Uterus (tissue), 4 donors: ENCODE data around the gene ADD3. TPM values are rescaled to one million over a fixed set of nuclear protein-coding genes. Genes with fewer than 3 reads are reported as not detected.

ENCODE experiments used
- DNase-seq, 2 donors: peaks; one replicate each; pipeline ENCODE4 v3.0.0-alpha.2; 2019 to 2020
- H3K27ac ChIP-seq, 2 donors: fragments of 200-600 bp; sonication (generic); 1 replicate in 1 of 2; 2 replicates in 1 of 2; pipeline ENCODE4 v1.5.1; 2016 to 2018
- H3K27me3 ChIP-seq, 2 donors: fragments of 200-600 bp; sonication (generic); one replicate each; pipeline ENCODE4 v1.5.1; 2018 to 2019; ENCODE audit warnings: control low read depth in 1 of 2
- H3K36me3 ChIP-seq, 2 donors: fragments of 200-600 bp; sonication (generic); one replicate each; pipeline ENCODE4 v1.5.1; 2019; ENCODE audit warnings: control low read depth in 1 of 2
- H3K4me1 ChIP-seq, 2 donors: fragments of 200-600 bp; sonication (generic); one replicate each; pipeline ENCODE4 v1.5.1; 2018 to 2019; ENCODE audit warnings: control low read depth in 1 of 2
- H3K4me3 ChIP-seq, 2 donors: fragments of 200-600 bp; sonication (generic); 1 replicate in 1 of 2; 2 replicates in 1 of 2; pipeline ENCODE4 v1.5.1; 2018 to 2019; ENCODE audit warnings: mild to moderate bottlenecking in 1 of 2
- H3K9me3 ChIP-seq, 2 donors: fragments of 200-600 bp; sonication (generic); one replicate each; pipeline ENCODE4 v1.5.1; 2019; ENCODE audit warnings: control low read depth in 1 of 2
- POLR2A ChIP-seq, 2 donors: fragments of 450-650 bp; IDR thresholded peaks; one replicate each; pipeline ENCODE4 v1.6.1; 2016; ENCODE audit warnings: antibody characterized with exemption in 2 of 2, mild to moderate bottlenecking in 1 of 2, moderate library complexity in 1 of 2
- intact Hi-C: fragments of 100-400 bp; cut with DNase I; formaldehyde crosslinking; loops from one replicate; pipeline ENCODE4 v1.15.1; 2023; ENCODE audit warnings: low total_unique reads
- total RNA-seq, 4 donors: library from RNA; depleted of rRNA in 3 of 4; stranded (reverse); fragments of >200 nt in 3 of 4; gene quantifications; one replicate each; pipeline versions ENCODE4 v1.1.0 to v1.2.4, GENCODE V29; 2014 to 2023
- TF ChIP-seq, protein P1 (sequence below), 4 experiments: fragments of 200-600 bp in 2 of 4; fragments of 450-650 bp in 2 of 4; sonication (generic) in 2 of 4; IDR thresholded peaks; one replicate each; pipeline ENCODE4 v1.5.1; 2016 to 2019; ENCODE audit warnings: antibody characterized with exemption in 4 of 4, mild to moderate bottlenecking in 2 of 4, moderate library complexity in 1 of 4
- donor health status: DM: yes; HTN: yes; CAD: no.

Gene ADD3, protein sequence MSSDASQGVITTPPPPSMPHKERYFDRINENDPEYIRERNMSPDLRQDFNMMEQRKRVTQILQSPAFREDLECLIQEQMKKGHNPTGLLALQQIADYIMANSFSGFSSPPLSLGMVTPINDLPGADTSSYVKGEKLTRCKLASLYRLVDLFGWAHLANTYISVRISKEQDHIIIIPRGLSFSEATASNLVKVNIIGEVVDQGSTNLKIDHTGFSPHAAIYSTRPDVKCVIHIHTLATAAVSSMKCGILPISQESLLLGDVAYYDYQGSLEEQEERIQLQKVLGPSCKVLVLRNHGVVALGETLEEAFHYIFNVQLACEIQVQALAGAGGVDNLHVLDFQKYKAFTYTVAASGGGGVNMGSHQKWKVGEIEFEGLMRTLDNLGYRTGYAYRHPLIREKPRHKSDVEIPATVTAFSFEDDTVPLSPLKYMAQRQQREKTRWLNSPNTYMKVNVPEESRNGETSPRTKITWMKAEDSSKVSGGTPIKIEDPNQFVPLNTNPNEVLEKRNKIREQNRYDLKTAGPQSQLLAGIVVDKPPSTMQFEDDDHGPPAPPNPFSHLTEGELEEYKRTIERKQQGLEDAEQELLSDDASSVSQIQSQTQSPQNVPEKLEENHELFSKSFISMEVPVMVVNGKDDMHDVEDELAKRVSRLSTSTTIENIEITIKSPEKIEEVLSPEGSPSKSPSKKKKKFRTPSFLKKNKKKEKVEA
- 100 to 1,000 TPM in 2 of 4 donors, 10 to 100 TPM in 2; 55.0 to 935 (median 92.6) TPM for total RNA-seq

DNA sequence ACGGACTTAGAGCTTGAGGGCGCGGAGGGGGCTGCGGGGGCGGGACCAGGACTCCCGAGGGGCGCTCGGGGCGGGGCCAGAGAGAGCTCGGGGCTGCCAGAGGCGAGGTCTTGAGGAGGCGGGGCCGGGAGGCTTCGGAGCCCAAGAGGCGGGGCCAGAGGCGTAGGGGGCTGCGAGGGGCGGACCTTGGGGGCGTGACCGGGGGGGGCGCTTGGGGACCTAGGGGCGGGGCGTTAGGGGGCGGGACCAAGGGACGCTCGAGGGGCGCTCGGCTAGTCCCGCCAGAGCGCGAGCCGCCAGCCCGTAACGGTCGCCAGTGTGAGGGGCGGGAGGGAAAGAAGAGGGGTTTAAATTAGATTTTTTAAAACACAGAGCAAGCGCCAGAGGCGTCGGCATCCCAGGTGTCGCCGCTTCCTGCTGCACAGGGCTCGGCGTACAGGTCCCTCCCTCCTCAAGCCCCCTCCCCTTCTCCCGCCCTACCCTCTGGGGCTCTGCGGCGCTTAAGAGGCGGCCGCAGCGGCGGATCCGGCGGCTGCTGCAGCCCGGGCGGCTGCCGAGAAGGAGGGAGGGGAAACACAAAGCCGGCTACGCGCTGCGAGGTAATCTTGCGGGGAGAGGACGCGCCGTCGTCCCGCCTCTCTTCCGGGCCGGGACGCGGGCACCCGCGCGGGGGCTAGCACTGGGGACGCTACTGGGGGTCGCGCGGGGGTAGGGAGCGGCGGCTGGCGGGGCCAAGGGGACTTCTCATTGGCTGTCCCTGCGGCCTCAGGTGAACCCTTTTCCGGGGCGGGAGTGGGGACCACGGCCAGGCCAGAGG lies at the start of gene ADD3:
TSS of gene ADD3 (plus strand) at position 284 of the 817 bp plus-strand sequence. CDS start 92,670 bp downstream, outside the sequence.
- Histone ChIP-seq H3K27ac (peak within 1 kb of the TSS; percentile 92 to 95), H3K4me3 (peak within 1 kb of the TSS; percentile 78 to 88), H3K36me3 (no peaks in the 10 kb centered on the region), H3K9me3 (no peaks in the 10 kb centered on the region), H3K4me1 (no peaks in the 10 kb centered on the region), H3K27me3 (no peaks in the 10 kb centered on the region)
- peak; percentile 97 for DNase-seq
- intact Hi-C loops = no loop called here
- TF ChIP-seq, protein P1, sequence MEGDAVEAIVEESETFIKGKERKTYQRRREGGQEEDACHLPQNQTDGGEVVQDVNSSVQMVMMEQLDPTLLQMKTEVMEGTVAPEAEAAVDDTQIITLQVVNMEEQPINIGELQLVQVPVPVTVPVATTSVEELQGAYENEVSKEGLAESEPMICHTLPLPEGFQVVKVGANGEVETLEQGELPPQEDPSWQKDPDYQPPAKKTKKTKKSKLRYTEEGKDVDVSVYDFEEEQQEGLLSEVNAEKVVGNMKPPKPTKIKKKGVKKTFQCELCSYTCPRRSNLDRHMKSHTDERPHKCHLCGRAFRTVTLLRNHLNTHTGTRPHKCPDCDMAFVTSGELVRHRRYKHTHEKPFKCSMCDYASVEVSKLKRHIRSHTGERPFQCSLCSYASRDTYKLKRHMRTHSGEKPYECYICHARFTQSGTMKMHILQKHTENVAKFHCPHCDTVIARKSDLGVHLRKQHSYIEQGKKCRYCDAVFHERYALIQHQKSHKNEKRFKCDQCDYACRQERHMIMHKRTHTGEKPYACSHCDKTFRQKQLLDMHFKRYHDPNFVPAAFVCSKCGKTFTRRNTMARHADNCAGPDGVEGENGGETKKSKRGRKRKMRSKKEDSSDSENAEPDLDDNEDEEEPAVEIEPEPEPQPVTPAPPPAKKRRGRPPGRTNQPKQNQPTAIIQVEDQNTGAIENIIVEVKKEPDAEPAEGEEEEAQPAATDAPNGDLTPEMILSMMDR (IDR thresholded peaks at IDR 0.05) = no peak
- TF ChIP-seq POLR2A (IDR thresholded peaks at IDR 0.05) = peak in 1 of 2 donors; percentile 39

DNA sequence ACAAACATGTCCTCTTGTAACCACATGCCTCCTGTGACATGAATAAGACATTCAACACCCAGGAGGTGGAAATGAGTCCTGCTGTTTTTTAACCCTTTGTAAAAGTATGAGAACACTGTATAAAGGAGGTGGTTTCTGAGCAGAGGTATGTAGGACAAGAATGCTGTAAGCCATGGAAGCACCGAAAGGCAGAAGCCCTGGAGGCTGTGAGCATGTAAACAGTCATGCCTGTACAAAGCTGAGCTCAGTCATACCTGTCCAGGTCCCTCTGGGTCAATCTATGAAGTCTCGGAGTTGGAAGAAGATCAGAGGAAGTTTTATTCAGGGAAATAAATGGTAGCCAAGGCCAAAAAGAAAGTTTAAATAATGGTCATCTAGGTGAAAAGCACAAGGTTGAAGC lies 49.7 kb upstream of the ADD3 start:
- Histone ChIP-seq H3K9me3 (no peaks in the 10 kb centered on the region), H3K27me3 (no peaks in the 10 kb centered on the region), H3K27ac (no peak overlapping the region), H3K4me3 (no peak overlapping the region), H3K4me1 (no peaks in the 10 kb centered on the region), H3K36me3 (no peaks in the 10 kb centered on the region)
- TF ChIP-seq, protein P1 (IDR thresholded peaks at IDR 0.05) = no peak
- TF ChIP-seq POLR2A (IDR thresholded peaks at IDR 0.05) = no peak
- intact Hi-C loops = no loop called here
- no peak for DNase-seq

DNA sequence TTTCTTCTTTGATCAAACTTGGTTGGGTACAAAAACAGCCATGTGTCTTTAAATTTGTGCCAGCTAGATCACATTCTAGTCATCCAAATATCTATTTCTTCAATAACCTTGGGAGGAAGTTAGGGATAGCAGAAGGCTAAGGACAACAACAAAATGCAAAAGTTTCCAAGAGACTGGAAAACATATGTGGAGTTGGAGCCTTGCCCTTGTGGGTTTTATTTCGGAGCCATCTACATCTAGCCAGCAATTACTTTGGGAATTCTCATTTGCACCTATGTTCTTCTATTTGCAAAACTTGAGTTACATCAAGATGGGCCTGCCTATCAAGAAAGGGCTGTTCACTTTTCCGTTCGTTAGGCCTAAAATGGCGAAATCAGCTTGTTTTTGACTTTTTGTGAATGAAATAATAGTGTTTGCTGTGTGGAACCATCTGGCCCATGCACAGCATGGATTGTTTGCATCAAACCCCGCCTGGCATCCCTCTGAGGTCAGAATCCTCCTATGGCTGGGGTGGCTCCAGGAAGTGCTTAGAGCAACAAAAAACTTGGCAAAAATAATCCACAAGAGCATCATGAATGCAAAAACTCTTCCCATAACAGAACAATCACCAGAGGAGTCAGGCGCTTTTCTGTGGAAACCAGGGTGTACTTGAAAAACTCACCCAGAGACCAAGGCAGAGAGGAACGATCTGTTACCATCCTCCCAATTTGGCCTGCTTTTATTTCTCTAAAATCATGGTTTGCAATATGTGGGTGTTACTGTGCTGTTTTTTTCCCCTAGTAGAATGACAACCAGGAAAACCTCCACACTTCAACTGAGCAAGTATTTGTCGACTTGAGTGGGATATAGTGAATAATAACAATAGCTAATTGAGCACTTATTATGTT lies 48.3 kb upstream of the ADD3 start:
- H3K27ac ChIP-seq = no peak overlapping the region
- H3K4me3 ChIP-seq = no peak overlapping the region
- no peak for TF ChIP-seq POLR2A (IDR thresholded peaks at IDR 0.05)
- TF ChIP-seq, protein P1 (IDR thresholded peaks at IDR 0.05) = no peak
- intact Hi-C loops = no loop called here
- H3K36me3 ChIP-seq = no peaks in the 10 kb centered on the region
- no peaks in the 10 kb centered on the region for H3K27me3 ChIP-seq
- H3K4me1 ChIP-seq = no peaks in the 10 kb centered on the region
- no peaks in the 10 kb centered on the region for H3K9me3 ChIP-seq
- DNase-seq = no peak

DNA sequence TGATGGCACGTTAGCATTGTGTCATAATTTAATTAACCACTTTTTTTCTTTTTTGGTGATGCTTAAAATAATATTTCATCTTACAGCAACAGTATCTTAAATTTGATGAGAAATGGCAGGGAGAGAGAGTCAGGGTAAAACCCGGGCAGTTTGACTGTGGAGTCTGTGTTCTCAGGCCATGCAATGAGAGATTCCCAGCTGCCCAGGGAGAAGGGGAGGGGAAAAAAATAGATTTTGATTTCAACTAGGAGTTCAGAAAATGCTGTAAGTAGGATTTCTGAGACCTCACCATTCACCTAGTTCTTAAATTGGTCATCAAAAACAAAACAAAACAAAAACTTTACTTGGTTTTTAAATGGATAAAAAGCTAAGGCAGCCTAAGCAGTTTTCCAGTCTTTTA lies 47.1 kb upstream of the ADD3 start:
- Histone ChIP-seq H3K4me1 (no peaks in the 10 kb centered on the region), H3K27me3 (no peaks in the 10 kb centered on the region), H3K4me3 (no peak overlapping the region), H3K9me3 (no peaks in the 10 kb centered on the region), H3K36me3 (no peaks in the 10 kb centered on the region), H3K27ac (no peak overlapping the region)
- TF ChIP-seq POLR2A (IDR thresholded peaks at IDR 0.05) = no peak
- TF ChIP-seq, protein P1 (IDR thresholded peaks at IDR 0.05) = no peak
- no peak for DNase-seq
- intact Hi-C loops = no loop called here
